HCT116 (cell line): ENCODE data around the gene LOXL1. TPM values are rescaled to one million over a fixed set of nuclear protein-coding genes. Genes with fewer than 3 reads are reported as not detected.

Experiments used
- ATAC-seq: fragments of 200-7000 bp; cut with Tn5 transposase; 2 replicates; pipeline ENCODE4 v1.9.1; 2020; ENCODE audit warnings: mild to moderate bottlenecking, moderate library complexity
- BruUV-seq: library from RNA; stranded (reverse); fragments of 400-500 nt; replicated peaks from 2 replicates; lab custom pipeline; 2021; lab: Mats Ljungman, UMichigan
- CTCF ChIA-PET: fragments of 300-600 bp; sonication (Branson Sonifier 250); formaldehyde crosslinking; loops from one replicate; lab custom pipeline; 2021; ENCODE audit warnings: antibody characterized with exemption; lab: Charles Lee
- POLR2A ChIA-PET: fragments of 300-600, 350-600 bp; sonication (Branson Sonifier 250); formaldehyde crosslinking; loops from one replicate; lab custom pipeline; 2021; ENCODE audit warnings: antibody characterized with exemption; lab: Charles Lee
- RAD21 ChIA-PET, 2 experiments: fragments of 300-600 bp; sonication (Branson Sonifier 250); formaldehyde crosslinking; loops; one replicate each; lab custom pipeline; 2023; ENCODE audit warnings: low total read pairs in 2 of 2; ENCODE audit not compliant: uncharacterized antibody in 2 of 2, unreplicated experiment in 2 of 2, low non-redundant PET in 1 of 2; lab: Charles Lee
- DNase-seq: peaks from one replicate; pipeline ENCODE4 v3.0.0-alpha.2; 2010; ENCODE audit warnings: low read depth, low spot score
- H2AFZ ChIP-seq: fragments of 200-600 bp; shearing (Covaris generic), sonication (generic); 2 replicates; pipeline ENCODE4 v1.6.1; 2017; ENCODE audit warnings: low read depth, mixed run types, mixed read lengths, antibody characterized with exemption, low read length; ENCODE audit not compliant: poor library complexity, severe bottlenecking
- H3K27ac ChIP-seq: 2 replicates; pipeline ENCODE4 v1.5.1; 2012; ENCODE audit warnings: low read depth, low read length
- H3K27me3 ChIP-seq: fragments of 200-600 bp; sonication (generic); 2 replicates; pipeline ENCODE4 v1.6.1; 2016; ENCODE audit warnings: mixed run types, low read length, mixed read lengths; ENCODE audit not compliant: insufficient read depth
- H3K36me3 ChIP-seq, 2 experiments: fragments of 200-500 bp in 1 of 2; fragments of 200-600 bp in 1 of 2; sonication (Bioruptor generic) in 1 of 2; sonication (generic) in 1 of 2; 2 replicates each; pipeline versions ENCODE4 v1.5.1 to v1.6.1; 2014 to 2016; ENCODE audit warnings: low read length in 2 of 2, inconsistent platforms in 1 of 2, mixed read lengths in 1 of 2, mixed run types in 1 of 2; ENCODE audit not compliant: insufficient read depth in 2 of 2, control insufficient read depth in 1 of 2
- H3K4me1 ChIP-seq, 2 experiments: fragments of 200-600 bp in 1 of 2; sonication (generic) in 1 of 2; 2 replicates each; pipeline versions ENCODE4 v1.5.1 to v1.6.1; 2012 to 2017; ENCODE audit warnings: low read length in 2 of 2, inconsistent platforms in 1 of 2, mild to moderate bottlenecking in 1 of 2, mixed read lengths in 1 of 2, mixed run types in 1 of 2, moderate library complexity in 1 of 2; ENCODE audit not compliant: insufficient read depth in 2 of 2, control insufficient read depth in 1 of 2
- H3K4me2 ChIP-seq: fragments of 200-600 bp; sonication (generic); 2 replicates; pipeline ENCODE4 v1.6.1; 2017; ENCODE audit warnings: mixed run types, low read length, mixed read lengths
- H3K4me3 ChIP-seq, 2 experiments: fragments of 200-600 bp in 1 of 2; sonication (generic) in 1 of 2; replicated peaks in 1 of 2; 2 replicates each; pipeline ENCODE4 v1.5.1; 2011 to 2016; ENCODE audit warnings: low read length in 2 of 2, control low read depth in 1 of 2, low read depth in 1 of 2, mild to moderate bottlenecking in 1 of 2, mixed read lengths in 1 of 2, mixed run types in 1 of 2
- H3K79me2 ChIP-seq: fragments of 200-600 bp; sonication (generic); 2 replicates; pipeline ENCODE4 v1.6.1; 2017; ENCODE audit warnings: mild to moderate bottlenecking, mixed run types, low read length, moderate library complexity, mixed read lengths; ENCODE audit not compliant: insufficient read depth
- H3K9ac ChIP-seq: fragments of 200-600 bp; sonication (generic); 2 replicates; pipeline ENCODE4 v1.6.1; 2016; ENCODE audit warnings: low read length, mixed read lengths
- H3K9me2 ChIP-seq: fragments of 200-600 bp; sonication (generic), shearing (Covaris generic); 2 replicates; pipeline ENCODE4 v1.6.1; 2017; ENCODE audit warnings: mixed run types, mild to moderate bottlenecking, moderate library complexity; ENCODE audit not compliant: insufficient read depth
- H3K9me3 ChIP-seq, 2 experiments: fragments of 200-500 bp in 1 of 2; fragments of 200-600 bp in 1 of 2; sonication (Bioruptor generic) in 1 of 2; sonication (generic) in 1 of 2; 2 replicates each; pipeline ENCODE4 v1.6.1; 2014 to 2017; ENCODE audit warnings: low read length in 2 of 2, mixed read lengths in 2 of 2, inconsistent platforms in 1 of 2, low read depth in 1 of 2, mild to moderate bottlenecking in 1 of 2, mixed run types in 1 of 2, moderate library complexity in 1 of 2; ENCODE audit not compliant: control insufficient read depth in 1 of 2, insufficient read depth in 1 of 2
- H4K20me1 ChIP-seq: fragments of 200-600 bp; sonication (generic), shearing (Covaris generic); 2 replicates; pipeline ENCODE4 v1.6.1; 2017; ENCODE audit warnings: mixed run types, mild to moderate bottlenecking, moderate library complexity; ENCODE audit not compliant: insufficient read depth
- ATF3 ChIP-seq: IDR thresholded peaks from 2 replicates; pipeline ENCODE4 v1.6.1; 2012
- CBX3 ChIP-seq: IDR thresholded peaks from 2 replicates; pipeline ENCODE4 v1.6.1; 2012; ENCODE audit warnings: low read depth
- CEBPB ChIP-seq: IDR thresholded peaks from 2 replicates; pipeline ENCODE4 v1.6.1; 2012; ENCODE audit warnings: low read depth
- CTCF ChIP-seq, 3 experiments: fragments of 200-600 bp in 1 of 3; sonication (generic) in 1 of 3; IDR thresholded peaks in 2 of 3; conservative IDR thresholded peaks in 1 of 3; 2 replicates each; pipeline ENCODE4 v1.5.1; 2012 to 2017; ENCODE audit warnings: low read depth in 2 of 3, low read length in 2 of 3, antibody characterized with exemption in 1 of 3, borderline replicate concordance in 1 of 3, control low read depth in 1 of 3, mild to moderate bottlenecking in 1 of 3, mixed read lengths in 1 of 3, mixed run types in 1 of 3, moderate library complexity in 1 of 3; ENCODE audit not compliant: insufficient read depth in 1 of 3
- ELF1 ChIP-seq: IDR thresholded peaks from 2 replicates; pipeline ENCODE4 v1.6.1; 2012; ENCODE audit warnings: low read depth, borderline replicate concordance
- EZH2 ChIP-seq: fragments of 200-600 bp; sonication (generic); IDR thresholded peaks from 2 replicates; pipeline ENCODE4 v1.6.1; 2017; ENCODE audit warnings: antibody characterized with exemption, mixed run types
- EZH2phosphoT487 ChIP-seq: fragments of 200-600 bp; IDR thresholded peaks from 2 replicates; pipeline ENCODE4 v1.6.1; 2018; ENCODE audit warnings: antibody characterized with exemption, borderline replicate concordance
- JUND ChIP-seq: IDR thresholded peaks from 2 replicates; pipeline ENCODE4 v1.6.1; 2012
- MAX ChIP-seq: IDR thresholded peaks from 2 replicates; pipeline ENCODE4 v1.6.1; 2012
- POLR2A ChIP-seq: IDR thresholded peaks from 2 replicates; pipeline ENCODE4 v1.7.0; 2011; ENCODE audit warnings: borderline replicate concordance; ENCODE audit not compliant: insufficient read depth, insufficient read length; ENCODE audit errors: extremely low read depth
- POLR2AphosphoS5 ChIP-seq: IDR thresholded peaks from 2 replicates; pipeline ENCODE4 v1.6.1; 2011; ENCODE audit warnings: mild to moderate bottlenecking, low read depth, low read length, moderate library complexity
- RAD21 ChIP-seq: IDR thresholded peaks from 2 replicates; pipeline ENCODE4 v1.6.1; 2012; ENCODE audit warnings: low read depth, mild to moderate bottlenecking
- SIN3A ChIP-seq: IDR thresholded peaks from 2 replicates; pipeline ENCODE4 v1.6.1; 2012; ENCODE audit warnings: low read depth
- SP1 ChIP-seq: IDR thresholded peaks from 2 replicates; pipeline ENCODE4 v1.6.1; 2012; ENCODE audit warnings: low read depth
- SRF ChIP-seq: IDR thresholded peaks from 2 replicates; pipeline ENCODE4 v1.6.1; 2012; ENCODE audit warnings: low read depth
- TCF7L2 ChIP-seq: IDR thresholded peaks from 2 replicates; pipeline ENCODE4 v1.7.0; 2011; ENCODE audit warnings: borderline replicate concordance, inconsistent platforms; ENCODE audit not compliant: insufficient read depth, insufficient read length; ENCODE audit errors: extremely low read depth
- YY1 ChIP-seq: IDR thresholded peaks from 2 replicates; pipeline ENCODE4 v1.6.1; 2011; ENCODE audit warnings: low read length, low read depth, moderate library complexity, mild to moderate bottlenecking; ENCODE audit not compliant: insufficient replicate concordance; ENCODE audit errors: extremely low read depth
- ZFX ChIP-seq: fragments of 450-650 bp; IDR thresholded peaks from 2 replicates; pipeline ENCODE4 v1.6.1; 2017
- ZNF274 ChIP-seq: fragments of 200-500 bp; sonication (Bioruptor generic); IDR thresholded peaks from 2 replicates; pipeline ENCODE4 v1.6.1; 2014; ENCODE audit warnings: mild to moderate bottlenecking, low read depth, low read length, inconsistent platforms
- intact Hi-C: fragments of 100-400 bp; cut with micrococcal nuclease; formaldehyde crosslinking; loops from 2 replicates; pipeline ENCODE4 v1.10.0; 2022
- total RNA-seq: library from RNA; stranded (reverse); gene quantifications from one replicate; pipeline ENCODE4 v1.2.1, GENCODE V29; 2021; ENCODE audit not compliant: unreplicated experiment
- TF ChIP-seq, protein P1 (sequence below): IDR thresholded peaks from 2 replicates; pipeline ENCODE4 v1.6.1; 2012; ENCODE audit warnings: low read depth

The LOXL1 gene
- total RNA-seq, 1 experiment from 2014 or later, result 14.9 TPM

- Histone ChIP-seq H3K27me3 (no peaks in the 10 kb centered on the region), H3K9ac (no peak overlapping the region), H3K4me1 (no peaks in the 10 kb centered on the region), H4K20me1 (no peaks in the 10 kb centered on the region), H3K36me3 (no peaks in the 10 kb centered on the region), H3K9me2 (no peaks in the 10 kb centered on the region), H3K4me2 (no peak overlapping the region), H3K27ac (no peak overlapping the region), H2AFZ (no peak overlapping the region), H3K79me2 (no peaks in the 10 kb centered on the region), H3K9me3 (no peaks in the 10 kb centered on the region), H3K4me3 (no peak overlapping the region)
- DNase-seq, result no peak
- TF ChIP-seq TCF7L2 (no peak), ZNF274 (no peak), MAX (no peak), ELF1 (no peak), EZH2phosphoT487 (no peak), CTCF (IDR thresholded peaks at IDR 0.05 in 2 of 3, conservative IDR thresholded peaks at IDR 0.05 in 1 of 3; ENCODE audit: borderline replicate concordance in 1 of 3, insufficient read depth in 1 of 3, low read depth in 2 of 3, low read length in 2 of 3) (no peak), CBX3 (no peak), YY1 (no peak), ATF3 (no peak), RAD21 (no peak), POLR2A (no peak), EZH2 (no peak), ZFX (no peak), SIN3A (no peak), SP1 (no peak), POLR2AphosphoS5 (no peak), SRF (no peak), CEBPB (no peak), JUND (no peak)
- TF ChIP-seq, protein P1, sequence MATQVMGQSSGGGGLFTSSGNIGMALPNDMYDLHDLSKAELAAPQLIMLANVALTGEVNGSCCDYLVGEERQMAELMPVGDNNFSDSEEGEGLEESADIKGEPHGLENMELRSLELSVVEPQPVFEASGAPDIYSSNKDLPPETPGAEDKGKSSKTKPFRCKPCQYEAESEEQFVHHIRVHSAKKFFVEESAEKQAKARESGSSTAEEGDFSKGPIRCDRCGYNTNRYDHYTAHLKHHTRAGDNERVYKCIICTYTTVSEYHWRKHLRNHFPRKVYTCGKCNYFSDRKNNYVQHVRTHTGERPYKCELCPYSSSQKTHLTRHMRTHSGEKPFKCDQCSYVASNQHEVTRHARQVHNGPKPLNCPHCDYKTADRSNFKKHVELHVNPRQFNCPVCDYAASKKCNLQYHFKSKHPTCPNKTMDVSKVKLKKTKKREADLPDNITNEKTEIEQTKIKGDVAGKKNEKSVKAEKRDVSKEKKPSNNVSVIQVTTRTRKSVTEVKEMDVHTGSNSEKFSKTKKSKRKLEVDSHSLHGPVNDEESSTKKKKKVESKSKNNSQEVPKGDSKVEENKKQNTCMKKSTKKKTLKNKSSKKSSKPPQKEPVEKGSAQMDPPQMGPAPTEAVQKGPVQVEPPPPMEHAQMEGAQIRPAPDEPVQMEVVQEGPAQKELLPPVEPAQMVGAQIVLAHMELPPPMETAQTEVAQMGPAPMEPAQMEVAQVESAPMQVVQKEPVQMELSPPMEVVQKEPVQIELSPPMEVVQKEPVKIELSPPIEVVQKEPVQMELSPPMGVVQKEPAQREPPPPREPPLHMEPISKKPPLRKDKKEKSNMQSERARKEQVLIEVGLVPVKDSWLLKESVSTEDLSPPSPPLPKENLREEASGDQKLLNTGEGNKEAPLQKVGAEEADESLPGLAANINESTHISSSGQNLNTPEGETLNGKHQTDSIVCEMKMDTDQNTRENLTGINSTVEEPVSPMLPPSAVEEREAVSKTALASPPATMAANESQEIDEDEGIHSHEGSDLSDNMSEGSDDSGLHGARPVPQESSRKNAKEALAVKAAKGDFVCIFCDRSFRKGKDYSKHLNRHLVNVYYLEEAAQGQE, result no peak
- no TSS peak for BruUV-seq
- ChIA-PET CTCF (no interaction called here), RAD21 (no interaction called here), POLR2A (no interaction called here)
- no peak for ATAC-seq
- intact Hi-C loops, result no loop called here
These were observed 44.5 kb upstream of the LOXL1 start for GRCh38 chr15:73881579-73882320.
